HG03571 (cell line): ENCODE data around the gene SERINC3.
A peak's percentile ranks its signal among the peaks of the same experiment; 100 is the strongest.
"Not testable (repeated sequence)": the region's sequence is repeated elsewhere in the genome, so short reads cannot be mapped to it uniquely, and the experiment has no call there.

ENCODE experiments used
- ATAC-seq: cut with Tn5 transposase; IDR thresholded peaks from one replicate; pipeline ENCODE4 v1.9.1; 2021; ENCODE audit not compliant: unreplicated experiment

SERINC3 gene

GRCh38 chr20:44494681-44495080, 27.2 kb downstream of the SERINC3 start:
- no peak for ATAC-seq

- no peak for ATAC-seq
Observed at GRCh38 chr20:44494266-44494665, 27.6 kb downstream of the SERINC3 start.

DNA sequence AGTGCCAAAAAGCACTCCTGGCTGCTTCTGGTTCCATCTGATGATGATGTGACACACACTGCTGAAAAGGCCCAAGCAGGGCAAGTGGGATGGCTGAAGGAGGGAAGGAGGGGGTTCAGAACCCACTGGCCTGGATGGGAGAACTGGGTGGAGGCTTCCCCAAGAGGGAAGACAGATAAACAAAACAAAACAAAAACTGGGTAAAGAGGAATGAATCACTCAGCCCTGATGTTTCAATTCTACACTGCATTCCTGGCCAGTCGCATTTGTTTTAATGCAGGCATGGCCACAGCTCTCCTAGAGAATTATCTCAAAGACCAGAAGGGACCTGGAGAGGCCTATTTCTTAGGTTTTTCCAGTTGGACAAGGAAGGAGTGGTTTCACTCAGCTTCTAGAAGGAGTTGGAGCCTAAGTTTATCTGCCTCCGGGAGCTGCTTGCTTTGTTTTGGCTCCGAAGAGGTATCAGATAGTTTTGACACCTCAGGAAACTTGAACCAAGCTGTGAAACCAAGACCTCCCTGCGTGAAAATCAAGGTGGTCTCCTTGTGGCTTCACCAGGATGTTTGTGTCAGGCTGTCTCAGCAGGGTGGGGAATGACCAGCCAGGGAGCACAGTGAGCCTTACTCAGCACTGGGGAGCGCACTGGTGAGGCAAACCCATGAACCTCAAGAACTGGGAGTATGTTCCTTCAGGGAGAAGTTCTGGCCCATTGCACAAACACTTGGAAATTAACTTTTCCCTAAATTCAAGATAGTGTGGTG, 30.1 kb downstream of the SERINC3 start:
- no peak for ATAC-seq

DNA sequence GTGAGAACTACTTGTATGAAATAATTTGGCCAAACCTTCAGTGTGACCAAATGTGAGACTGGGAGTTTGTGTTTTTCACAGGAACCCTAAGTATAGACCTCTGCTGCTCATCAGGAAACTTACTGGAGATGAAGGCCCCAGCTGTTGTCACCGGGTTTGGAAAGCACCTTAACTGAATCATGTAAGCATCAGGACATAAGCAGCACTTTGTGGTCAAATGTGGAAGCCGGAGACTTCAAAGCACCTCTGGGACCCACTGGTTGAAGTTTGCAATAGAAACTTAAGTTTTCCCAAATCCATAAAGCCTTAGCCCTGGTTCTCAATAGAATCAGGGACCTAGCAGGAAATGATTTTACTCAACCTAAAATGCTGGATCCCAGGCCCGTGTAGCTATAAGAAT, 31.9 kb downstream of the SERINC3 start:
- no peak for ATAC-seq

DNA sequence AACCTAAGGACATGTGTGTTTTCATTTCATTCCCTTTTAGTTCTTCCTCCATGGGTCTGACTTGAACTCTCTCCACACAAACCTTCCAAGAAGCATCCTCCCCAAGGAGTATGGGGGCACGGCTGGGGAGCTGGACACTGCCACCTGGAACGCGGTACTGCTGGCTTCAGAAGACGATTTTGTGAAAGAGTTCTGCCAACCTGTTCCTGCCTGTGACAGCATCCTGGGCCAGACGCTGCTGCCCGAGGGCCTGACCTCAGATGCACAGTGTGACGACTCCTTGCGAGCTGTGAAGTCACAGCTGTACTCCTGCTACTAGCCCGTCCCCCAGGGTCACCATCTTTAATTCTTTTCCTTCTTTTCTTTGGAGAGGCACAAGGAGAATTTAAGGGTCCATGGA, 32.6 kb downstream of the SERINC3 start:
- ATAC-seq = no peak

- no peak for ATAC-seq
Observed at GRCh38 chr20:44488551-44488950, 33.3 kb downstream of the SERINC3 start.

DNA sequence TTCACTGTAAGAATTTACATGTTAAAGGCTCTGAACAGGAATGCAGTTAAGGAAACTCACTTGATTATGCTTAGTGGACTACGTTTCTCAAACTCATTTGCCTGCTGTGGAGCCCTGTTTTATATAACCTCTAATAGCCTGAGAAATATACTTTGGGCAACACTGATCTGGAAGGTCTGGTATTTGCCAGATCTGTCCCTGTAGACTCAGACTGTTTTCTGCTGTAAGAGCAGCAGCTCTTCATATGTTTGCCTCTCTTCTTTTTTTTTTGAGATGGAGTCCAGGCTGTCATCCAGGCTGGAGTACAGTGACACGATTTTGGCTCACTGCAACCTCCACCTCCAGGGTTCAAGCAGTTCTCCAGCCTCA, 36.1 kb downstream of the SERINC3 start:
- no peak for ATAC-seq

DNA sequence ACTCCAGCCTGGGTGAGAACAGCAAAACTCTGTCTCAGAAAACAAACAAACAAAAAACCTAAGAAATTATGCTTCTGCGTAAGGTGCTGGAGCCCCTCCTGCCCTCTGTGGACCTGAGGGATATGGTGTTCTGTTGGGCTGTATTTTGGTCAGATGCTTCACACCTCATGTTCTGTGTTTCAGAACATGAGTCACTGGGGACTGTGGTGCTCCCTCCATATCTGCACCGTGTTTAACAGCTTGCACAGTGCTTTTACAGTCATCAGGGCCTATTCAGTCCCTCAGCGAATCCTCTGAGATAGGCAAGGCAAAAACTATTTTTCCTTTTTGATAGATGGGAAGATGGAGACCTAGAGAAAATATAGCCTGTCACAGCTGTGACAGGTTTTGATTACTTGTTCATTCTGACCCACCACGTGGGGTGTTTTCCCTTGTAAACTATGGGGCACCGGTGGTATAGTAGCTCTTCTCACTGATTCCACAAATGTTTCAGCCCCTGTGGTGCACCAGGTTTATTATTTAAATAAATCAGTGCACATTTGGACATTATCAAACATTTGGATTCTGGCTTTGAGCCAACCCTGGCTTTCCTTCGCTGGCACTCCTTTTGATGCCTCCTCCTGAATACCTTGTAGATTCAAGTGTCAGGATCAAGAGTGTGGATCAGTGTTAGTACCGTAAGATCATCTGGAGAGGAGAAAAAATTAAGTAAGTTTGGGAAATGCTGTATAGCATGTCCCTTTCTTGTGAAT, 36.6 kb downstream of the SERINC3 start:
- no peak for ATAC-seq

- no peak for ATAC-seq
Observed at GRCh38 chr20:44483112-44483511, 38.8 kb downstream of the SERINC3 start.

GRCh38 chr20:44481719-44482416, 40.0 kb downstream of the SERINC3 start:
- no peak for ATAC-seq

- ATAC-seq = no peak
Observed at GRCh38 chr20:44480097-44480496, 41.8 kb downstream of the SERINC3 start.

DNA sequence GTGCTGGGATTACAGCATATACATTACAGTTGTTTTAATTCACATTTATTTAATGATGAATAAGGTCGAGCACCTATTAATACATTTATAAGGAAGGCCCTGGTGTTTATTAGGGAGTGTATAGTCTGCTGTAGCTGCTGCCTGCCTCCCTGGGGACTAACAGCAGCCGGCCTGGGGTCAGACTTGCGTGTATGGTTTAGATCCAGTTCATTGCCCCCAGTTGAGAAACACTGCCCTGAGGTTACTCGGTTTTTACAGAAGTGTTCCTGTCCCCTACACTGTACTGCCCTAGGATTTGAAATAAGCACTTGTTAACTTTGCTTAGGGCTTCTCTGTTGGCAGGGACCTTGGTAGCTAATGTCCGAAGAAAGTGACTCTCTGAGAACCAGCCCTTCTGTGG, 42.2 kb downstream of the SERINC3 start:
- ATAC-seq = peak; percentile 35

GRCh38 chr20:44478206-44478605, 43.7 kb downstream of the SERINC3 start:
- ATAC-seq = no peak

GRCh38 chr20:44477151-44477550, 44.7 kb downstream of the SERINC3 start:
- ATAC-seq = no peak

DNA sequence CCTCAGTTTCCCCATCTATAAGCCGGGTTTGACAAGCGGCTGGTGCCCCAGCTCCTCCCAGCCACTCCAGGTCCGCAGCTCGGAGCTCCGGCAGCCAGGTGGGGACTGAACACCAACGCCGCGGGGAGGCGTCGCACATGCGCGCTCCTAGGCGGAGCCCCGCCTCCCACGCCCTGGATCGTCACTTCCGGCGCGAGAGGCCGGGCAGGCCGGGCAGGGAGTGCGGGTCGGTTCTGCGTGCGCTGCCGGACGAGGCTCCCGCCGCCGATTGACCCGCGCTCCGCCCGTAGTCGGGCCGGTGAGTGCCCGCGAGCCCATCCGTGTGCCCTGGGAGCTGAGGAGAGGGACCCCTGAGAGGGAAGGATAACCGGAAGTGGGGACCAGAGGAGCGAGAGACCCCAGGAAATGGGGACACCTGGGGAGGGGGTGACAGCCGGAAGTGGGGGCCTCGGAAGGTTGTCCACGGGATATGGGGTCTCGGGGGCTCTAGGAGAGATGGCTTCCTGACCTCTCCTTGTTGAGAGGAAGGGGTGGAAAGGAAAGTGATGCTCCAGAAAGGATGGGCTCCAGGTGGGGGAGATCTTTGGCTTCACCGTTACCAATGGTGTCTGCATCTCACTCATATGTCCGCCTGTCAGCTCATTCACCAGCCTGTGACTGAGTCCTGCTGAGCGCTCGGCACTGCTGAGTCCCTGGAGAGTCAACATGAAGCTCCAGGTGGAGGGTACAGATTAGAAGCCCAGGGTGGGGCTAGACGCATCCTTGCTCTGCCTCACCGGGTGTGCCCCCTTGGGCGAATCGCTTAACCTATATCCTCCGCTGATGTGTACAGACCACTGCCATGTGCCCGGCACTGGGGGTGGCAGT, 45.9 kb downstream of the SERINC3 start, which contains the start of gene TTPAL:
Gene TTPAL, plus strand, starts transcription at position 181 of the 867 bp plus-strand sequence. CDS start 4,126 bp downstream, outside the sequence.
- ATAC-seq = peak; percentile 90

DNA sequence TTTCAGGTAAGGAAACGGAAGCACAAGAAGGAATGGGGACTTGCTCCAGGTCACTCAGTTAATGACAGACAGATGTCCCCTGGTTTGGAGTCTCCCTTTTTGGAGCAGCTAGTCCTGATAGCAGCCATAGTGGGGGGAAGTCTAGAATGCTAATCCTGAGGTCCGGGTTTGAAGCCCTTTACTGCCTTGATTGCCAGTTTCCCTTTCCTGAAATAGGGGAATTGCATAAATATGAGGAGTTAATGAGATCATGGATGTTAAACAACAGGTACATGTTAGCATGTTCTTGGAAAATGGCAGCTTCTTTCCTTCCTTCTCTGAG, 46.5 kb downstream of the SERINC3 start:
- no peak for ATAC-seq

GRCh38 chr20:44472283-44472682, 49.6 kb downstream of the SERINC3 start:
- not testable (repeated sequence) for ATAC-seq

GRCh38 chr20:44471481-44471882, 50.4 kb downstream of the SERINC3 start:
- no peak for ATAC-seq

- no peak for ATAC-seq
Observed at GRCh38 chr20:44470327-44470726, 51.5 kb downstream of the SERINC3 start.

- ATAC-seq = no peak
Observed at GRCh38 chr20:44468044-44468782, 53.7 kb downstream of the SERINC3 start.
